ENCODE data around the gene FAF1. TPM values are rescaled to one million over a fixed set of nuclear protein-coding genes. Genes with fewer than 3 reads are reported as not detected.
A peak's percentile ranks its signal among the peaks of the same experiment; 100 is the strongest.

Gene FAF1
- total and polyA plus RNA-seq, 9 of the 15 experiments (the other 6 are each of a cell fraction or from before 2014, with no cell fraction given): 48.7 to 225 (median 118) TPM

- TF ChIP-seq ZNF407 (IDR thresholded peaks at IDR 0.05; ENCODE audit: low read depth) (no peak), POLR2AphosphoS2 (IDR thresholded peaks at IDR 0.05; ENCODE audit: low read length) (no peak), SOX6 (IDR thresholded peaks at IDR 0.05) (peak; percentile 85; the same call in 1 of the 2 replicates), YBX1 (IDR thresholded peaks at IDR 0.05) (no peak), MLX (CRISPR knock-in tag; conservative IDR thresholded peaks at IDR 0.05) (no peak), PML (IDR thresholded peaks at IDR 0.05; ENCODE audit: low read length) (no peak), THRA (IDR thresholded peaks at IDR 0.05) (no peak), SMARCA4 (IDR thresholded peaks at IDR 0.05) (peak; percentile 80), MAFF (IDR thresholded peaks at IDR 0.05; ENCODE audit: low read length) (no peak), TEAD1 (CRISPR knock-in tag; IDR thresholded peaks at IDR 0.05) (no peak), DIDO1 (tag; IDR thresholded peaks at IDR 0.05; ENCODE audit: low read depth) (no peak), PCBP2 (IDR thresholded peaks at IDR 0.05; ENCODE audit: low read depth, low read length, poor library complexity, severe bottlenecking) (no peak), DACH1 (IDR thresholded peaks at IDR 0.05; ENCODE audit: partially characterized antibody) (peak; percentile 38), KLF6 (CRISPR knock-in tag; IDR thresholded peaks at IDR 0.05; ENCODE audit: borderline replicate concordance) (no peak), ZFPM2 (CRISPR knock-in tag; IDR thresholded peaks at IDR 0.05) (no peak), ZNF212 (CRISPR knock-in tag; IDR thresholded peaks at IDR 0.05) (no peak)
- TF ChIP-seq, protein P1, sequence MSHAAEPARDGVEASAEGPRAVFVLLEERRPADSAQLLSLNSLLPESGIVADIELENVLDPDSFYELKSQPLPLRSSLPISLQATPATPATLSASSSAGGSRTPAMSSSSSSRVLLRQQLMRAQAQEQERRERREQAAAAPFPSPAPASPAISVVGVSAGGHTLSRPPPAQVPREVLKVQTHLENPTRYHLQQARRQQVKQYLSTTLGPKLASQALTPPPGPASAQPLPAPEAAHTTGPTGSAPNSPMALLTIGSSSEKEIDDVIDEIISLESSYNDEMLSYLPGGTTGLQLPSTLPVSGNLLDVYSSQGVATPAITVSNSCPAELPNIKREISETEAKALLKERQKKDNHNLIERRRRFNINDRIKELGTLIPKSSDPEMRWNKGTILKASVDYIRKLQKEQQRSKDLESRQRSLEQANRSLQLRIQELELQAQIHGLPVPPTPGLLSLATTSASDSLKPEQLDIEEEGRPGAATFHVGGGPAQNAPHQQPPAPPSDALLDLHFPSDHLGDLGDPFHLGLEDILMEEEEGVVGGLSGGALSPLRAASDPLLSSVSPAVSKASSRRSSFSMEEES (CRISPR knock-in tag; IDR thresholded peaks at IDR 0.05): peak; percentile 19; the same call in 1 of the 2 replicates
Measured at GRCh38 chr1:50930965-50931737, 28.9 kb downstream of the FAF1 start (continued).

All from K562 (cell line).